Measurements from ENCODE around the gene COMMD3.

- TF ChIP-seq CTCF (conservative IDR thresholded peaks at IDR 0.05), result no peak
- TF ChIP-seq ZFX (IDR thresholded peaks at IDR 0.05), result no peak
Observed at GRCh38 chr10:22318772-22319171, 2.6 kb downstream of the COMMD3 start.
